OCI-LY7 (cell line): ENCODE results near the gene SNX14. TPM values are rescaled to one million over a fixed set of nuclear protein-coding genes. Genes with fewer than 3 reads are reported as not detected.
A peak's percentile ranks its signal among the peaks of the same experiment; 100 is the strongest.
"Not testable (repeated sequence)": the region's sequence is repeated elsewhere in the genome, so short reads cannot be mapped to it uniquely, and the experiment has no call there.

Source experiments
- BruUV-seq: library from RNA; stranded (reverse); fragments of 400-500 nt; replicated peaks from 2 replicates; lab custom pipeline; 2021; lab: Mats Ljungman, UMichigan
- CTCF ChIA-PET: fragments of 300-600 bp; sonication (Branson Sonifier 250); formaldehyde crosslinking; loops from one replicate; lab custom pipeline; 2022; ENCODE audit warnings: antibody characterized with exemption; ENCODE audit not compliant: unreplicated experiment; lab: Charles Lee
- POLR2A ChIA-PET: fragments of 300-600 bp; sonication (Branson Sonifier 250); formaldehyde crosslinking; loops from one replicate; lab custom pipeline; 2022; ENCODE audit warnings: antibody characterized with exemption; lab: Charles Lee
- DNase-seq: peaks from one replicate; pipeline ENCODE4 v3.0.0-alpha.2; 2015; ENCODE audit warnings: low spot score
- H2AFZ ChIP-seq: fragments of 200-600 bp; sonication (generic), shearing (Covaris generic); 2 replicates; pipeline ENCODE4 v1.6.1; 2014; ENCODE audit warnings: mild to moderate bottlenecking, antibody characterized with exemption, low read length, moderate library complexity
- H3K27ac ChIP-seq: fragments of 200-600 bp; sonication (generic); 2 replicates; pipeline ENCODE4 v1.5.1; 2014; ENCODE audit warnings: mixed run types, low read depth, mild to moderate bottlenecking, moderate library complexity, low read length, inconsistent platforms; ENCODE audit not compliant: poor library complexity, severe bottlenecking
- H3K36me3 ChIP-seq: fragments of 200-600 bp; sonication (generic); 2 replicates; pipeline ENCODE4 v1.6.1; 2014; ENCODE audit warnings: mild to moderate bottlenecking, antibody characterized with exemption, low read length, moderate library complexity, mixed read lengths; ENCODE audit not compliant: insufficient read depth
- H3K4me1 ChIP-seq: fragments of 200-600 bp; sonication (generic); 2 replicates; pipeline ENCODE4 v1.5.1; 2014; ENCODE audit warnings: mild to moderate bottlenecking, low read length; ENCODE audit not compliant: insufficient read depth, poor library complexity, severe bottlenecking
- H3K4me2 ChIP-seq: fragments of 200-600 bp; sonication (generic); 2 replicates; pipeline ENCODE4 v1.6.1; 2014; ENCODE audit warnings: mild to moderate bottlenecking, low read length
- H3K4me3 ChIP-seq: fragments of 200-600 bp; sonication (generic); 2 replicates; pipeline ENCODE4 v1.5.1; 2014; ENCODE audit warnings: mild to moderate bottlenecking, low read depth, low read length; ENCODE audit not compliant: poor library complexity, severe bottlenecking
- H3K79me2 ChIP-seq: fragments of 200-600 bp; sonication (generic); 2 replicates; pipeline ENCODE4 v1.6.1; 2016; ENCODE audit warnings: low read depth, mild to moderate bottlenecking, low read length, moderate library complexity, mixed read lengths; ENCODE audit not compliant: insufficient read depth
- H3K9me2 ChIP-seq: fragments of 200-600 bp; sonication (generic); 2 replicates; pipeline ENCODE4 v1.6.1; 2016; ENCODE audit warnings: mild to moderate bottlenecking, low read length, mixed read lengths; ENCODE audit not compliant: insufficient read depth
- H3K9me3 ChIP-seq: fragments of 200-600 bp; sonication (generic); 2 replicates; pipeline ENCODE4 v1.6.1; 2014; ENCODE audit warnings: mild to moderate bottlenecking, mixed run types, low read length, mixed read lengths
- H4K20me1 ChIP-seq: fragments of 200-600 bp; sonication (generic); 2 replicates; pipeline ENCODE4 v1.6.1; 2014; ENCODE audit warnings: mild to moderate bottlenecking, antibody characterized with exemption, low read length, moderate library complexity, mixed read lengths; ENCODE audit not compliant: insufficient read depth
- EZH2phosphoT487 ChIP-seq: fragments of 200-600 bp; sonication (generic); IDR thresholded peaks from 2 replicates; pipeline ENCODE4 v1.6.1; 2018; ENCODE audit warnings: low read depth, borderline replicate concordance, mild to moderate bottlenecking, mixed run types, antibody characterized with exemption, low read length, moderate library complexity, mixed read lengths
- intact Hi-C: fragments of 100-400 bp; cut with micrococcal nuclease; formaldehyde crosslinking; loops from one replicate; pipeline ENCODE4 v1.10.0; 2022; ENCODE audit not compliant: unreplicated experiment
- total RNA-seq, 2 experiments: library from RNA; depleted of rRNA in 1 of 2; stranded (reverse); fragments of >200 nt in 1 of 2; shearing (Covaris generic) in 1 of 2; gene quantifications; 2 replicates each; pipeline ENCODE4 v1.2.3, GENCODE V29; 2014 to 2022
- TF ChIP-seq, protein P1 (sequence below): fragments of 200-600 bp; sonication (generic); conservative IDR thresholded peaks from 2 replicates; pipeline ENCODE4 v1.5.1; 2014; ENCODE audit warnings: mild to moderate bottlenecking, antibody characterized with exemption, low read length, moderate library complexity, mixed read lengths

The SNX14 gene
- total RNA-seq, 2 experiments from 2014 or later, result 73.4 to 75.3 TPM

DNA sequence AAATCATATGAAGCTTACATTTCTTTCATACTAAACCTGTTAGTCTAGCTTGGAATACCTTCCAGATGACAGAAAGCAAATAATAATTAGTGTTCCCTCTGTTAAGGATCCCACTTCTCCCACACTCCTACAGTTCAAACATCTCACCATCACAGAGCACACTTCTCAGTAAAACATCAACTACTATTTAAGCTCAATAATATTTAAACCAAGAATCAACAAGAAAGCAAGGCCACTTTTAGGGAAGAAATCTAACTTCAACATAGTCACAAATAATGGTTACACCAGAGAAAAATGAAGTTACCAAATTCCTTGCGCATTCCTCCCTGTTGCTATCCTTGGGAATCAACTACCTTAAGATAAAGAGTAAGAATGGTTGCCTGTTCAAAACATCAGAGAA lies 1.6 kb downstream of the SNX14 start:
- Histone ChIP-seq H3K9me2 (no peaks in the 10 kb centered on the region), H2AFZ (no peak overlapping the region), H3K79me2 (peaks cover 59% of the 10 kb centered on the region), H3K9me3 (peaks cover 10% of the 10 kb centered on the region; the same call in 1 of the 2 replicates), H3K27ac (no peak overlapping the region), H3K36me3 (peaks cover 38% of the 10 kb centered on the region), H3K4me3 (peak overlapping the region; percentile 85), H3K4me1 (peaks cover 26% of the 10 kb centered on the region), H3K4me2 (peak overlapping the region; percentile 79), H4K20me1 (no peaks in the 10 kb centered on the region)
- no peak for DNase-seq
- ChIA-PET CTCF (no interaction called here), POLR2A (interaction anchor here (0.8 to 6.7 kb wide), 4 partner anchors 23 to 86 kb away, joined by 3 to 50 read pairs (median 8); partner anchors contain the start of gene SYNCRIP)
- no TSS peak for BruUV-seq
- intact Hi-C loops, result no loop called here
- TF ChIP-seq, protein P1, sequence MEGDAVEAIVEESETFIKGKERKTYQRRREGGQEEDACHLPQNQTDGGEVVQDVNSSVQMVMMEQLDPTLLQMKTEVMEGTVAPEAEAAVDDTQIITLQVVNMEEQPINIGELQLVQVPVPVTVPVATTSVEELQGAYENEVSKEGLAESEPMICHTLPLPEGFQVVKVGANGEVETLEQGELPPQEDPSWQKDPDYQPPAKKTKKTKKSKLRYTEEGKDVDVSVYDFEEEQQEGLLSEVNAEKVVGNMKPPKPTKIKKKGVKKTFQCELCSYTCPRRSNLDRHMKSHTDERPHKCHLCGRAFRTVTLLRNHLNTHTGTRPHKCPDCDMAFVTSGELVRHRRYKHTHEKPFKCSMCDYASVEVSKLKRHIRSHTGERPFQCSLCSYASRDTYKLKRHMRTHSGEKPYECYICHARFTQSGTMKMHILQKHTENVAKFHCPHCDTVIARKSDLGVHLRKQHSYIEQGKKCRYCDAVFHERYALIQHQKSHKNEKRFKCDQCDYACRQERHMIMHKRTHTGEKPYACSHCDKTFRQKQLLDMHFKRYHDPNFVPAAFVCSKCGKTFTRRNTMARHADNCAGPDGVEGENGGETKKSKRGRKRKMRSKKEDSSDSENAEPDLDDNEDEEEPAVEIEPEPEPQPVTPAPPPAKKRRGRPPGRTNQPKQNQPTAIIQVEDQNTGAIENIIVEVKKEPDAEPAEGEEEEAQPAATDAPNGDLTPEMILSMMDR, result no peak
- TF ChIP-seq EZH2phosphoT487, result no peak

DNA sequence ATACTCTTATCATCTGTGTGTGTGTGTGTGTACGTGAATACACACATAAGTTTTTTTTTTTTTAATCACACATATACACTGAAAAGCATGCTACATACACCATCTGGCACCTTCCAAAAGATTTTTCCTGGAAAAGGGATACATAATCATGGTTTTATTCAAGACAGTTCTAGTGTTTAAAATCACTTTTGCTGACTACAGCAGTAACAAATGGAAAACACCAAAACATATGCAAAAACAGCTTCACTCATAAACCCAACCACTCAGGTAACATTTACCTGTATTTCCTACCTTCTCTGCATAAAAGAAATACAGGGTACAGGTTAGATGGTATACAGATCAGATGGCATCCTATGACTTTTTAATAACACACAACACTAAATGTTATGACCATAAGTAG lies 2.5 kb downstream of the SNX14 start:
- ChIA-PET POLR2A (interaction anchor here (0.7 to 3.5 kb wide), 5 partner anchors 11 to 88 kb away, joined by 3 to 12 read pairs (median 3); partner anchors contain the start of gene SYNCRIP), CTCF (no interaction called here)
- peaks cover 26% of the 10 kb centered on the region for H3K4me1 ChIP-seq
- peaks cover 67% of the 10 kb centered on the region for H3K79me2 ChIP-seq
- H3K27ac ChIP-seq, result no peak overlapping the region
- BruUV-seq, result no TSS peak
- peaks cover 10% of the 10 kb centered on the region; the same call in 1 of the 2 replicates for H3K9me3 ChIP-seq
- H3K36me3 ChIP-seq, result peaks cover 38% of the 10 kb centered on the region
- no peak for TF ChIP-seq EZH2phosphoT487
- TF ChIP-seq, protein P1, result no peak
- peak overlapping the region; percentile 11 for H3K4me3 ChIP-seq
- H3K9me2 ChIP-seq, result no peaks in the 10 kb centered on the region
- intact Hi-C loops, result no loop called here
- H4K20me1 ChIP-seq, result no peaks in the 10 kb centered on the region
- no peak overlapping the region for H2AFZ ChIP-seq
- DNase-seq, result no peak
- H3K4me2 ChIP-seq, result peak overlapping the region; percentile 32

DNA sequence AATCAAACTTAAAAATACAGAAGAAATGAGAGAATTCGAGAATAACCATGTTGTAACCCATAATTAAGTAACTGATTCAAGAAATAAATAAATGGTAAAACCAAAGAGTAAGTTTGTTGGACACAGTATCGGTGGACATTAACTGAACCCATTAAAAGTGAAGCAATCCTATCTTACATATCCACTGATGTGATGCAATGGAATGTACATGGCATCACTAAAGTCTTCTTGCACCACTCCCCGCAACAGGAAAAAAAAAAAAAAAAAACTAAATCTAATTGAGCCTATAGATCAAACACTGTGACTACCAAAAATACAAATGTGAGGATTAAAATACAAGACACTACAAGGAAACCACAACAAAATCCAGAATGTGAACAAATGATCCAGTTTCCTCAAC lies 7.9 kb downstream of the SNX14 start:
- H3K79me2 ChIP-seq, result peaks cover 86% of the 10 kb centered on the region
- intact Hi-C loops, result no loop called here
- POLR2A ChIA-PET, result interaction anchor here (0.7 kb wide), 1 partner anchor 32 kb away, joined by 5 read pairs; no protein-coding TSS in a partner anchor
- no peaks in the 10 kb centered on the region for H4K20me1 ChIP-seq
- no peak overlapping the region for H3K27ac ChIP-seq
- TF ChIP-seq EZH2phosphoT487, result no peak
- TF ChIP-seq, protein P1, result no peak
- H3K4me1 ChIP-seq, result no peaks in the 10 kb centered on the region
- DNase-seq, result no peak
- BruUV-seq, result no TSS peak
- H3K9me2 ChIP-seq, result no peaks in the 10 kb centered on the region
- H3K9me3 ChIP-seq, result peaks cover 19% of the 10 kb centered on the region
- H3K36me3 ChIP-seq, result peaks cover 42% of the 10 kb centered on the region
- H3K4me3 ChIP-seq, result no peak overlapping the region
- CTCF ChIA-PET, result no interaction called here
- no peak overlapping the region for H3K4me2 ChIP-seq
- H2AFZ ChIP-seq, result no peak overlapping the region

DNA sequence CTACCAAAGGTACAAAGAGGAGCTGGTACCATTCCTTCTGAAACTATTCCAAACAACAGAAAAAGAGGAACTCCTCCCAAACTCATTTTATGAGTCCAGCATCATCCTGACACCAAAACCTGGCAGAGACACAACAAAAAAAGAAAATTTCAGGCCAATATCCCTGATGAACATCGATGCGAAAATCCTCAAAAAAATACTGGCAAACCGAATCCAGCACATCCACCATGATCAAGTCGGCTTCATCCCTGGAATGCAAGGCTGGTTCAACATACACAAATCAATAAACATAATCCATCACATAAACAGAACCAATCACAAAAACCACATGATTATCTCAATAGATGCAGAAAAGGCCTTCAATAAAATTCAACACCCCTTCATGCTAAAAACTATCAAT lies 10.8 kb downstream of the SNX14 start:
- peaks cover 64% of the 10 kb centered on the region for H3K79me2 ChIP-seq

More for the DNA sequence above, 10.8 kb downstream of the SNX14 start:
- H2AFZ ChIP-seq, DNase-seq, H3K4me1 ChIP-seq, CTCF ChIA-PET, H3K4me3 ChIP-seq, H4K20me1 ChIP-seq, H3K9me2 ChIP-seq, intact Hi-C loops, H3K4me2 ChIP-seq, BruUV-seq, H3K27ac ChIP-seq: not testable (repeated sequence)
- Histone ChIP-seq H3K36me3 (peaks cover 30% of the 10 kb centered on the region), H3K9me3 (peaks cover 13% of the 10 kb centered on the region)
- POLR2A ChIA-PET, result interaction anchor here (1.2 kb wide), 1 partner anchor 10 kb away, joined by 4 read pairs; no protein-coding TSS in a partner anchor
